CD14-positive monocyte (primary cell): ENCODE data around the gene CNBP. TPM values are rescaled to one million over a fixed set of nuclear protein-coding genes. Genes with fewer than 3 reads are reported as not detected.
"Not testable (repeated sequence)": the region's sequence is repeated elsewhere in the genome, so short reads cannot be mapped to it uniquely, and the experiment has no call there.

Source experiments
- DNase-seq, 3 donors: peaks; one replicate each; pipeline ENCODE4 v3.0.0-alpha.2; 2011 to 2022
- H2AFZ ChIP-seq: 2 replicates; pipeline ENCODE4 v1.6.0; 2012; ENCODE audit warnings: mild to moderate bottlenecking, low read depth, low read length, inconsistent platforms; ENCODE audit not compliant: insufficient read depth, poor library complexity, severe bottlenecking
- H3K27ac ChIP-seq, 2 donors: 1 replicate in 1 of 2; 2 replicates in 1 of 2; pipeline ENCODE4 v1.5.1; 2012 to 2013; ENCODE audit warnings: low read length in 2 of 2, control low read depth in 1 of 2, inconsistent platforms in 1 of 2, low read depth in 1 of 2, mild to moderate bottlenecking in 1 of 2
- H3K27me3 ChIP-seq, 2 donors: one replicate each; pipeline versions ENCODE4 v1.6.0 to v1.6.1; 2011 to 2013; ENCODE audit warnings: low read length in 2 of 2; ENCODE audit not compliant: control insufficient read depth in 2 of 2, insufficient read depth in 2 of 2
- H3K36me3 ChIP-seq, 2 donors: replicated peaks in 1 of 2; 1 replicate in 1 of 2; 2 replicates in 1 of 2; pipeline versions ENCODE4 v1.5.1 to v1.6.1; 2012 to 2013; ENCODE audit warnings: low read length in 2 of 2, control low read depth in 1 of 2, inconsistent platforms in 1 of 2, mild to moderate bottlenecking in 1 of 2; ENCODE audit not compliant: insufficient read depth in 2 of 2, control insufficient read depth in 1 of 2
- H3K4me1 ChIP-seq, 2 donors: 1 replicate in 1 of 2; 2 replicates in 1 of 2; pipeline versions ENCODE4 v1.5.1 to v1.6.1; 2012 to 2013; ENCODE audit warnings: low read length in 2 of 2, control low read depth in 1 of 2, inconsistent platforms in 1 of 2, mild to moderate bottlenecking in 1 of 2, moderate library complexity in 1 of 2; ENCODE audit not compliant: insufficient read depth in 2 of 2, control insufficient read depth in 1 of 2
- H3K4me2 ChIP-seq: replicated peaks from 2 replicates; pipeline ENCODE3; 2012; ENCODE audit warnings: low read length, moderate library complexity, mild to moderate bottlenecking; ENCODE audit not compliant: poor library complexity, severe bottlenecking; ENCODE audit errors: extremely low read depth
- H3K4me3 ChIP-seq, 3 experiments: fragments of 200-600 bp in 1 of 3; sonication (generic) in 1 of 3; replicated peaks in 1 of 3; 1 replicate in 2 of 3; 2 replicates in 1 of 3; pipeline ENCODE4 v1.5.1; 2011 to 2013; ENCODE audit warnings: low read length in 3 of 3, mild to moderate bottlenecking in 3 of 3, control low read depth in 2 of 3, low read depth in 2 of 3, inconsistent platforms in 1 of 3, moderate library complexity in 1 of 3
- H3K79me2 ChIP-seq: 2 replicates; pipeline ENCODE4 v1.6.0; 2012; ENCODE audit warnings: mild to moderate bottlenecking, control low read depth, inconsistent platforms, low read length, moderate library complexity; ENCODE audit not compliant: insufficient read depth
- H3K9ac ChIP-seq: 2 replicates; pipeline ENCODE4 v1.6.0; 2017; ENCODE audit warnings: low read length, mild to moderate bottlenecking; ENCODE audit not compliant: insufficient read depth, poor library complexity, severe bottlenecking
- H3K9me3 ChIP-seq, 2 donors: replicated peaks in 1 of 2; 1 replicate in 1 of 2; 2 replicates in 1 of 2; pipeline versions ENCODE4 v1.5.1 to v1.6.1; 2012 to 2013; ENCODE audit warnings: low read length in 2 of 2, control low read depth in 1 of 2; ENCODE audit not compliant: control insufficient read depth in 1 of 2, insufficient read depth in 1 of 2
- H4K20me1 ChIP-seq: 2 replicates; pipeline ENCODE4 v1.6.0; 2012; ENCODE audit warnings: mild to moderate bottlenecking, low read length, control low read depth, moderate library complexity; ENCODE audit not compliant: insufficient read depth
- H3K27ac Mint-ChIP-seq, 7 donors: one replicate each; pipeline ENCODE4 v1.8.0; 2020; ENCODE audit warnings: mild to moderate bottlenecking in 7 of 7, mixed read lengths in 7 of 7, moderate library complexity in 6 of 7, inconsistent platforms in 2 of 7
- H3K27me3 Mint-ChIP-seq, 3 donors: one replicate each; pipeline ENCODE4 v1.8.0; 2021 to 2022; ENCODE audit warnings: low read depth in 3 of 3, mild to moderate bottlenecking in 3 of 3, mixed read lengths in 3 of 3, moderate library complexity in 3 of 3, inconsistent platforms in 1 of 3
- H3K36me3 Mint-ChIP-seq, 2 donors: one replicate each; pipeline ENCODE4 v1.8.0; 2020; ENCODE audit warnings: mixed read lengths in 2 of 2, inconsistent platforms in 1 of 2, mild to moderate bottlenecking in 1 of 2
- H3K4me1 Mint-ChIP-seq: one replicate; pipeline ENCODE4 v1.8.0; 2020; ENCODE audit warnings: mild to moderate bottlenecking, mixed read lengths
- H3K4me3 Mint-ChIP-seq, 2 donors: one replicate each; pipeline ENCODE4 v1.8.0; 2020; ENCODE audit warnings: mild to moderate bottlenecking in 2 of 2, mixed read lengths in 2 of 2, moderate library complexity in 1 of 2
- H3K9me3 Mint-ChIP-seq, 7 donors: one replicate each; pipeline ENCODE4 v1.8.0; 2020 to 2022; ENCODE audit warnings: mixed read lengths in 7 of 7, mild to moderate bottlenecking in 6 of 7, moderate library complexity in 6 of 7, inconsistent platforms in 2 of 7
- WGBS: methylation state at CpG from one replicate; pipeline ENCODE4 v1.1.5; 2013; ENCODE audit warnings: missing lambda C conversion rate; ENCODE audit not compliant: insufficient coverage; 5-methylcytosine and 5-hydroxymethylcytosine counted together
- intact Hi-C, 2 donors: fragments of 100-400 bp; cut with micrococcal nuclease; formaldehyde crosslinking; loops; one replicate each; pipeline versions ENCODE4 v1.15.0 to v1.15.1; 2023
- polyA plus RNA-seq, 3 donors: library from polyadenylated mRNA; depleted of rRNA in 1 of 3; unstranded in 2 of 3; stranded (reverse) in 1 of 3; fragments of 300-500 nt in 2 of 3; fragments of >200 nt in 1 of 3; fragmentation: Illumina TruSeq in 2 of 3; gene quantifications; 1 replicate in 2 of 3; 2 replicates in 1 of 3; pipeline ENCODE4 v1.2.3, GENCODE V29; 2012 to 2021
- TF ChIP-seq, protein P1 (sequence below): fragments of 200-600 bp; IDR thresholded peaks from one replicate; pipeline ENCODE4 v1.8.0; 2022; ENCODE audit warnings: antibody characterized with exemption, mild to moderate bottlenecking

CNBP gene
- polyA plus RNA-seq, 3 donors: 354 to 946 (median 845) TPM

DNA sequence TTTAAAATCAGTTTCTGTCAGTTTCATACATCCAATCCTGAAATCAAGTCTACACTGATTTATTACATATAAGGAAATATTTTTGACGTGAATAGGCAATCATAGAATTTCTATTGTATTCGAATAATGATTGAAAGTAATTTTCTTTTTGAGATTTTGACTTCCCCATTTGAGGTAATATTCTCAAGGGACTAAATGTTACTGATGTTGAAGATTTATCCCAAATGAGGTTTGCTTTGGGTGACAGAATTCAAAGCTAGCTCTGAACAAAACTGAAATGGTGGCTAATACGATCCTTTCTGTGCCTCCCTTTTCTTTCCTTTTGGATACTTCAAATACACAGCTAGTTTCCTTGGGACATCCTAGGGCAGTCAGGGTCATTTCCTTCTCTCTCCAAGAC, 12.9 kb upstream of the CNBP start:
- no peaks in the 10 kb centered on the region for H3K27me3 ChIP-seq
- Mint-ChIP-seq H3K9me3 (no peaks in the 10 kb centered on the region), H3K4me1 (peaks cover 45% of the 10 kb centered on the region), H3K27me3 (peaks cover 0 to 6% (median 0%) of the 10 kb centered on the region in 3 donors), H3K27ac (peak overlapping the region; percentile 66 to 97 (median 94)), H3K4me3 (no peak overlapping the region), H3K36me3 (peaks cover 2 to 11% of the 10 kb centered on the region in 2 donors)
- H3K9me3 ChIP-seq: no peaks in the 10 kb centered on the region
- peak overlapping the region in 1 of 3 experiments; percentile 57 for H3K4me3 ChIP-seq
- DNase-seq: no peak
- H4K20me1 ChIP-seq: no peaks in the 10 kb centered on the region
- TF ChIP-seq, protein P1, sequence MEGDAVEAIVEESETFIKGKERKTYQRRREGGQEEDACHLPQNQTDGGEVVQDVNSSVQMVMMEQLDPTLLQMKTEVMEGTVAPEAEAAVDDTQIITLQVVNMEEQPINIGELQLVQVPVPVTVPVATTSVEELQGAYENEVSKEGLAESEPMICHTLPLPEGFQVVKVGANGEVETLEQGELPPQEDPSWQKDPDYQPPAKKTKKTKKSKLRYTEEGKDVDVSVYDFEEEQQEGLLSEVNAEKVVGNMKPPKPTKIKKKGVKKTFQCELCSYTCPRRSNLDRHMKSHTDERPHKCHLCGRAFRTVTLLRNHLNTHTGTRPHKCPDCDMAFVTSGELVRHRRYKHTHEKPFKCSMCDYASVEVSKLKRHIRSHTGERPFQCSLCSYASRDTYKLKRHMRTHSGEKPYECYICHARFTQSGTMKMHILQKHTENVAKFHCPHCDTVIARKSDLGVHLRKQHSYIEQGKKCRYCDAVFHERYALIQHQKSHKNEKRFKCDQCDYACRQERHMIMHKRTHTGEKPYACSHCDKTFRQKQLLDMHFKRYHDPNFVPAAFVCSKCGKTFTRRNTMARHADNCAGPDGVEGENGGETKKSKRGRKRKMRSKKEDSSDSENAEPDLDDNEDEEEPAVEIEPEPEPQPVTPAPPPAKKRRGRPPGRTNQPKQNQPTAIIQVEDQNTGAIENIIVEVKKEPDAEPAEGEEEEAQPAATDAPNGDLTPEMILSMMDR: no peak
- peak overlapping the region in 1 of 2 donors; percentile 85 for H3K27ac ChIP-seq
- H3K9ac ChIP-seq: peak overlapping the region; percentile 24
- H2AFZ ChIP-seq: no peak overlapping the region
- intact Hi-C loops: no loop called here
- H3K36me3 ChIP-seq: no peaks in the 10 kb centered on the region
- WGBS: no CpG with 5 or more reads among the region's 3 CpGs
- H3K79me2 ChIP-seq: no peaks in the 10 kb centered on the region
- peaks cover 36 to 46% of the 10 kb centered on the region in 2 donors for H3K4me1 ChIP-seq
- H3K4me2 ChIP-seq: peak overlapping the region; percentile 74

DNA sequence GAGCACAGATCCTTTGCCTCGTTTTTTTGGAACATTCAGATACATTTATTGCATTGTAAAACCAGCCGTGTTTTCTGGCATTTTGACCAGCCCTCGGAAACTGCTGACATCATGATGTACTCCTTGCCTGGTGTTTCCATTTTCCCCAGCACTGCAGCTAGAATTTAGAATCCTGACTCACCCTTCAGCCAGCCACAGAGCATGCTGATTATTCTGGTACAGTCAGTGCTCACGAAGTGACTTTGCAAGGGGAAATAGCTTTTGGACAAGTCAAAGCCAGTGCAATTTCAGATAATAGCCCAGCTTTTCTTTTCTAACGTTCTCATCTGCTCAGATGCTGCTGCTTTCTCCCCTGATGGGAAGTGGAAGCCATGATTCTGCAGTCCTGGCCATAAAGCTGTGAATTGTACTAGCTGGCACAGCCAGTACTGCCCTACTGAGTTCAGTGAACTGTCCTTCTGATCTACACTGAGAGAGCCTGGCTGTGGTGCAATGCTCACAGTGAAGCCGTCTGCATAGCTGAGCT, 12.1 kb upstream of the CNBP start:
- Histone ChIP-seq H3K9me3 (no peaks in the 10 kb centered on the region), H3K4me3 (peak overlapping the region; percentile 15 to 57 (median 30)), H3K79me2 (no peaks in the 10 kb centered on the region), H3K36me3 (no peaks in the 10 kb centered on the region), H2AFZ (peak overlapping the region; percentile 70), H3K9ac (peak overlapping the region; percentile 24), H3K4me1 (peaks cover 36 to 46% of the 10 kb centered on the region in 2 donors), H3K4me2 (peak overlapping the region; percentile 74), H3K27me3 (no peaks in the 10 kb centered on the region), H3K27ac (peak overlapping the region; percentile 66 to 85), H4K20me1 (no peaks in the 10 kb centered on the region)
- TF ChIP-seq, protein P1: no peak
- intact Hi-C loops: no loop called here
- Mint-ChIP-seq H3K27me3 (peaks cover 0 to 6% (median 0%) of the 10 kb centered on the region in 3 donors), H3K27ac (peak overlapping the region; percentile 88 to 97 (median 96)), H3K9me3 (no peaks in the 10 kb centered on the region), H3K4me3 (peak overlapping the region; percentile 54 to 84), H3K36me3 (peaks cover 0 to 8% of the 10 kb centered on the region in 2 donors), H3K4me1 (peaks cover 45% of the 10 kb centered on the region)
- WGBS: 0% methylated on average over 5 of the region's 6 CpGs
- peak; percentile 75 to 83 (median 76) for DNase-seq

DNA sequence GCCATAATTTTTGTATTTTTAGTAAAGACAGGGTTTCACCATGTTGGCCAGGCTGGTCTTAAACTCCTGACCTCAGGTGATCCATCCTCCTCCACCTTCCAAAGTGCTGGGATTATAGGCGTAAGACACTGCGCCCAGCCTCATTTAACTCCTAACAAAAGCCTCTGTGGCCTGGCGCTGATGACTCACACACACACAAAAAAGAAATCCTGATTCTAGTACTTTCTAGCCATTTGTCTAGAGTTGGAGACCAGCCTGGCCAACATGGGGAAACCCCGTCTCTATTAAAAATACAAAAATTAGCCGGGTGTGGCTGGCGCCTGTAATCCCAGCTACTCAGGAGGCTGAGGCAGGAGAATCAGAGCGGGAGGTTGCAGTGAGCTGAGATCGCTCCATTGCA, 6.1 kb upstream of the CNBP start:
- H3K27ac Mint-ChIP-seq, H3K27me3 Mint-ChIP-seq, H3K36me3 Mint-ChIP-seq, intact Hi-C loops, H3K4me2 ChIP-seq, H3K36me3 ChIP-seq, H3K9ac ChIP-seq, H3K4me3 ChIP-seq, H3K27me3 ChIP-seq, DNase-seq, H3K27ac ChIP-seq, H3K9me3 ChIP-seq, H3K9me3 Mint-ChIP-seq, H3K4me3 Mint-ChIP-seq, H2AFZ ChIP-seq, H4K20me1 ChIP-seq: not testable (repeated sequence)
- peaks cover 25% of the 10 kb centered on the region for H3K4me1 Mint-ChIP-seq
- H3K79me2 ChIP-seq: peaks cover 31% of the 10 kb centered on the region
- 100% methylated on average over 3 of the region's 8 CpGs for WGBS
- peaks cover 29 to 33% of the 10 kb centered on the region in 2 donors for H3K4me1 ChIP-seq
